ENCODE data around the gene STUM.

Gene STUM

GRCh38 chr1:226643177-226643576 lies 94.6 kb downstream of the STUM start:
- no peak for DNase-seq

GRCh38 chr1:226643611-226644540 lies 95.3 kb downstream of the STUM start:
- no peak for DNase-seq

GRCh38 chr1:226644541-226645176 lies 96.1 kb downstream of the STUM start:
- no peak for DNase-seq

- no peak for DNase-seq
These were observed 96.9 kb downstream of the STUM start for GRCh38 chr1:226645279-226645976.

- DNase-seq: no peak
These were observed 97.7 kb downstream of the STUM start for GRCh38 chr1:226646026-226646869.

GRCh38 chr1:226646870-226647449 lies 98.4 kb downstream of the STUM start:
- DNase-seq: no peak

GRCh38 chr1:226647719-226648118 lies 99.2 kb downstream of the STUM start:
- no peak for DNase-seq

GRCh38 chr1:226648421-226648820 lies 99.9 kb downstream of the STUM start:
- DNase-seq: no peak

GRCh38 chr1:226649244-226649643 lies 100.7 kb downstream of the STUM start:
- no peak for DNase-seq

GRCh38 chr1:226649780-226650179 lies 101.2 kb downstream of the STUM start:
- no peak for DNase-seq

- DNase-seq: no peak
These were observed 101.8 kb downstream of the STUM start for GRCh38 chr1:226650236-226650841.

GRCh38 chr1:226651041-226651731 lies 102.6 kb downstream of the STUM start:
- no peak for DNase-seq

GRCh38 chr1:226651732-226652105 lies 103.2 kb downstream of the STUM start:
- no peak for DNase-seq

- DNase-seq: no peak
These were observed 104.0 kb downstream of the STUM start for GRCh38 chr1:226652613-226653012.

GRCh38 chr1:226653311-226653921 lies 104.9 kb downstream of the STUM start:
- no peak for DNase-seq

- no peak for DNase-seq
These were observed 105.6 kb downstream of the STUM start for GRCh38 chr1:226654046-226654667.

- DNase-seq: no peak
These were observed 106.1 kb downstream of the STUM start for GRCh38 chr1:226654668-226655055.

GRCh38 chr1:226655251-226656163 lies 106.9 kb downstream of the STUM start:
- peak; percentile 37 for DNase-seq

GRCh38 chr1:226656201-226656600 lies 107.6 kb downstream of the STUM start:
- DNase-seq: peak; percentile 41
